Measurements from ENCODE around the gene PI3.

GRCh38 chr20:45152405-45152804 lies 22.3 kb upstream of the PI3 start:
- TF ChIP-seq CTCF (IDR thresholded peaks at IDR 0.05) (no peak), POLR2A (IDR thresholded peaks at IDR 0.05) (no peak)
